GM23338 (cell line): Measurements from ENCODE around the gene RPLP2. TPM values are rescaled to one million over a fixed set of nuclear protein-coding genes. Genes with fewer than 3 reads are reported as not detected.

Experiments
- ATAC-seq: fragments of 200-7000 bp; cut with Tn5 transposase; 3 replicates; pipeline ENCODE4 v1.9.1; 2020
- DNase-seq: peaks from one replicate; pipeline ENCODE4 v3.0.0-alpha.2; 2015; ENCODE audit warnings: low spot score
- H2AFZ ChIP-seq: fragments of 200-600 bp; sonication (generic); 2 replicates; pipeline ENCODE4 v1.8.0; 2016; ENCODE audit warnings: antibody characterized with exemption, mild to moderate bottlenecking, moderate library complexity
- H3F3A ChIP-seq: fragments of 200-600 bp; sonication (generic); replicated peaks from 2 replicates; pipeline ENCODE4 v1.8.0; 2017; ENCODE audit warnings: antibody characterized with exemption, mixed run types, low read depth
- H3K27ac ChIP-seq: fragments of 200-600 bp; sonication (generic); 2 replicates; pipeline ENCODE4 v1.6.1; 2016; ENCODE audit warnings: low read depth
- H3K27me3 ChIP-seq: fragments of 200-600 bp; sonication (generic); 2 replicates; pipeline ENCODE4 v1.8.0; 2016; ENCODE audit warnings: mild to moderate bottlenecking, mixed run types, moderate library complexity; ENCODE audit not compliant: insufficient read depth
- H3K36me3 ChIP-seq: fragments of 200-600 bp; sonication (generic); 2 replicates; pipeline ENCODE4 v1.8.0; 2016; ENCODE audit warnings: mild to moderate bottlenecking; ENCODE audit not compliant: insufficient read depth
- H3K4me1 ChIP-seq: fragments of 200-600 bp; sonication (generic); 2 replicates; pipeline ENCODE4 v1.8.0; 2016; ENCODE audit warnings: mild to moderate bottlenecking, moderate library complexity; ENCODE audit not compliant: insufficient read depth
- H3K4me2 ChIP-seq: fragments of 200-600 bp; sonication (generic); 2 replicates; pipeline ENCODE4 v1.7.1; 2017; ENCODE audit warnings: mixed run types
- H3K4me3 ChIP-seq: fragments of 200-600 bp; sonication (generic); 2 replicates; pipeline ENCODE4 v1.6.1; 2016; ENCODE audit warnings: mixed run types
- H3K79me2 ChIP-seq: fragments of 200-600 bp; sonication (generic); replicated peaks from 2 replicates; pipeline ENCODE4 v1.8.0; 2017; ENCODE audit warnings: mild to moderate bottlenecking; ENCODE audit not compliant: insufficient read depth
- H3K9me2 ChIP-seq: fragments of 200-600 bp; sonication (generic); 2 replicates; pipeline ENCODE4 v1.8.0; 2017; ENCODE audit not compliant: insufficient read depth
- H4K20me1 ChIP-seq: fragments of 200-600 bp; sonication (generic); replicated peaks from 2 replicates; pipeline ENCODE4 v1.8.0; 2017; ENCODE audit warnings: mild to moderate bottlenecking; ENCODE audit not compliant: insufficient read depth
- H3K27ac Mint-ChIP-seq: 2 replicates; pipeline ENCODE4 v1.8.0; 2020; ENCODE audit warnings: inconsistent platforms, mild to moderate bottlenecking, moderate library complexity, mixed read lengths
- H3K27me3 Mint-ChIP-seq: 3 replicates; pipeline ENCODE4 v1.8.0; 2022; ENCODE audit warnings: low read depth, mild to moderate bottlenecking, moderate library complexity, mixed read lengths, inconsistent platforms; ENCODE audit not compliant: insufficient read depth, poor library complexity
- H3K36me3 Mint-ChIP-seq: 3 replicates; pipeline ENCODE4 v1.8.0; 2021; ENCODE audit warnings: low read depth, mild to moderate bottlenecking, inconsistent platforms, moderate library complexity, mixed read lengths
- H3K4me1 Mint-ChIP-seq: 3 replicates; pipeline ENCODE4 v1.8.0; 2020; ENCODE audit warnings: mild to moderate bottlenecking, inconsistent platforms, mixed read lengths
- H3K4me3 Mint-ChIP-seq: 3 replicates; pipeline ENCODE4 v1.8.0; 2021; ENCODE audit warnings: moderate library complexity, mild to moderate bottlenecking, inconsistent platforms, mixed read lengths
- H3K9me3 Mint-ChIP-seq: 3 replicates; pipeline ENCODE4 v1.8.0; 2020; ENCODE audit warnings: moderate library complexity, mild to moderate bottlenecking, inconsistent platforms, mixed read lengths
- CREB1 ChIP-seq: fragments of 250-450 bp; sonication (Bioruptor Pico); IDR thresholded peaks from 2 replicates; pipeline ENCODE4 v1.5.0; 2020; ENCODE audit warnings: low read depth, mild to moderate bottlenecking, moderate library complexity
- EZH2 ChIP-seq: fragments of 200-600 bp; sonication (generic); IDR thresholded peaks from one replicate; pipeline ENCODE4 v1.8.0; 2017; ENCODE audit warnings: antibody characterized with exemption, mild to moderate bottlenecking, low read depth; ENCODE audit not compliant: unreplicated experiment
- EZH2phosphoT487 ChIP-seq: fragments of 200-600 bp; sonication (generic); IDR thresholded peaks from one replicate; pipeline ENCODE4 v1.8.1; 2018; ENCODE audit warnings: antibody characterized with exemption; ENCODE audit not compliant: unreplicated experiment
- JUNB ChIP-seq: IDR thresholded peaks from one replicate; pipeline ENCODE4 v1.6.1; 2016; ENCODE audit warnings: antibody characterized with exemption; ENCODE audit not compliant: unreplicated experiment
- NANOG ChIP-seq: IDR thresholded peaks from 2 replicates; pipeline ENCODE4 v1.6.1; 2016; ENCODE audit warnings: antibody characterized with exemption, borderline replicate concordance
- POLR2AphosphoS5 ChIP-seq: IDR thresholded peaks from 2 replicates; pipeline ENCODE4 v1.6.1; 2016; ENCODE audit warnings: antibody characterized with exemption, low read depth
- STAT1 ChIP-seq: IDR thresholded peaks from one replicate; pipeline ENCODE4 v1.6.1; 2016; ENCODE audit warnings: antibody characterized with exemption; ENCODE audit not compliant: unreplicated experiment
- ZNF114 ChIP-seq: fragments of 250-450 bp; sonication (Bioruptor Pico); IDR thresholded peaks from 2 replicates; pipeline ENCODE4 v1.5.0; 2020; ENCODE audit warnings: mild to moderate bottlenecking, moderate library complexity
- ZNF331 ChIP-seq: fragments of 250-450 bp; sonication (Bioruptor Pico); IDR thresholded peaks from 2 replicates; pipeline ENCODE4 v1.5.0; 2020; ENCODE audit warnings: low read depth, mild to moderate bottlenecking, moderate library complexity
- polyA plus RNA-seq: library from polyadenylated mRNA; unstranded; fragments of >200 nt; fragmentation: Nextera tagmentation; extraction: Ambion mirVana; gene quantifications from 2 replicates; pipeline ENCODE4 v1.2.1, GENCODE V29; 2016
- total RNA-seq: library from RNA; depleted of rRNA; stranded (reverse); fragments of >200 nt; shearing (Covaris generic); gene quantifications from 2 replicates; pipeline ENCODE4 v1.2.3, GENCODE V29; 2014
- TF ChIP-seq, protein P1 (sequence below): IDR thresholded peaks from one replicate; pipeline ENCODE4 v1.6.1; 2018; ENCODE audit warnings: antibody characterized with exemption; ENCODE audit not compliant: unreplicated experiment
- TF ChIP-seq, protein P2 (sequence below): fragments of 250-450 bp; sonication (Bioruptor Pico); IDR thresholded peaks from 2 replicates; pipeline ENCODE4 v1.5.0; 2020; ENCODE audit warnings: mild to moderate bottlenecking, moderate library complexity
- TF ChIP-seq, protein P3 (sequence below): IDR thresholded peaks from 2 replicates; pipeline ENCODE4 v1.6.1; 2016; ENCODE audit warnings: antibody characterized with exemption
- TF ChIP-seq, protein P4 (sequence below), 2 experiments: fragments of 200-600 bp in 1 of 2; sonication (generic) in 1 of 2; conservative IDR thresholded peaks; 2 replicates each; pipeline versions ENCODE4 v1.5.1 to v1.6.1; 2016 to 2017; ENCODE audit warnings: antibody characterized with exemption in 2 of 2, low read depth in 2 of 2, mild to moderate bottlenecking in 2 of 2, moderate library complexity in 1 of 2

The RPLP2 gene
- total and polyA plus RNA-seq, 2 experiments from 2014 or later, result 518 to 1,782 TPM

DNA sequence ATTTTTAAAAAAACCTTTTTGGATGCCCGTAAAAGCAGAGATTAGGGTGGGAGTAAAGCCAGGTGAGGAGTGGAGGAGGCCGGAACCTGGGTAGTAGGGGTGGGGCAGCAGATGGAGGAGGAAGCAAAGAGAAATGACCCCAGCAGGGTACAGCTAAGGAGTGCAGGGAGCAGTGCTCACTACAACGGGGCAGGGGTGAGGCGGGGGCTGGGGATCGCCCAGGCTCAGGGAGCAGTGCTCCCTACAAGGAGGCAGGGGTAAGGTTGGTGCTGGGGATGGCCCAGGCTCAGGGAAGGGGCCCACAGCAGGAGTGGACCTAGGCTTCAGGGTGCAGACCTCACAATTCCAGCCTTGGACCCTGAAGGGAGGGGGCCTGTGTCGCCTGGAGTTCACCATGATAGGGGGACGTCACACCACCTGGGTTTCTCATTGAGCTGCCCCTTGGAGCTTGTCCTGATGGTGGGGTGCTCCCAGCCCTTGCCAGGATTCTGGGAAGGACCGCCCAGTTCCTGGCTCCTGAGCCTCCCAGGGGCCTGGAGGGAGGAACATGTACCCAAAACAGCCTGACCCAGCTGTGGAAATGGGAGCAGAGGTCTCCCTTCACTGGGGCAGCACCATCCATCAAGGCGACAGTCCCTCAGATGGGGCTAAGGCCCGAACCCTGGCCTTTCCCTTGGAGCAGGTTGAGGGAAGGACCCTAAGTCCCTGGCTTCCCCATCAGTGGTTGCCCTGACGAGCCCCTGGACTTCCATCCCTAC, 6.1 kb downstream of the RPLP2 start:
- Mint-ChIP-seq H3K27ac (no peak overlapping the region), H3K9me3 (peaks cover 5% of the 10 kb centered on the region; the same call in 1 of the 3 replicates), H3K36me3 (peaks cover 39% of the 10 kb centered on the region), H3K4me3 (no peak overlapping the region), H3K27me3 (peaks cover 28% of the 10 kb centered on the region), H3K4me1 (peaks cover 22% of the 10 kb centered on the region)
- peaks cover 17% of the 10 kb centered on the region for H3K4me1 ChIP-seq
- ATAC-seq (no peak), DNase-seq (no peak)
- no peak overlapping the region for H3K4me3 ChIP-seq
- TF ChIP-seq, protein P1, sequence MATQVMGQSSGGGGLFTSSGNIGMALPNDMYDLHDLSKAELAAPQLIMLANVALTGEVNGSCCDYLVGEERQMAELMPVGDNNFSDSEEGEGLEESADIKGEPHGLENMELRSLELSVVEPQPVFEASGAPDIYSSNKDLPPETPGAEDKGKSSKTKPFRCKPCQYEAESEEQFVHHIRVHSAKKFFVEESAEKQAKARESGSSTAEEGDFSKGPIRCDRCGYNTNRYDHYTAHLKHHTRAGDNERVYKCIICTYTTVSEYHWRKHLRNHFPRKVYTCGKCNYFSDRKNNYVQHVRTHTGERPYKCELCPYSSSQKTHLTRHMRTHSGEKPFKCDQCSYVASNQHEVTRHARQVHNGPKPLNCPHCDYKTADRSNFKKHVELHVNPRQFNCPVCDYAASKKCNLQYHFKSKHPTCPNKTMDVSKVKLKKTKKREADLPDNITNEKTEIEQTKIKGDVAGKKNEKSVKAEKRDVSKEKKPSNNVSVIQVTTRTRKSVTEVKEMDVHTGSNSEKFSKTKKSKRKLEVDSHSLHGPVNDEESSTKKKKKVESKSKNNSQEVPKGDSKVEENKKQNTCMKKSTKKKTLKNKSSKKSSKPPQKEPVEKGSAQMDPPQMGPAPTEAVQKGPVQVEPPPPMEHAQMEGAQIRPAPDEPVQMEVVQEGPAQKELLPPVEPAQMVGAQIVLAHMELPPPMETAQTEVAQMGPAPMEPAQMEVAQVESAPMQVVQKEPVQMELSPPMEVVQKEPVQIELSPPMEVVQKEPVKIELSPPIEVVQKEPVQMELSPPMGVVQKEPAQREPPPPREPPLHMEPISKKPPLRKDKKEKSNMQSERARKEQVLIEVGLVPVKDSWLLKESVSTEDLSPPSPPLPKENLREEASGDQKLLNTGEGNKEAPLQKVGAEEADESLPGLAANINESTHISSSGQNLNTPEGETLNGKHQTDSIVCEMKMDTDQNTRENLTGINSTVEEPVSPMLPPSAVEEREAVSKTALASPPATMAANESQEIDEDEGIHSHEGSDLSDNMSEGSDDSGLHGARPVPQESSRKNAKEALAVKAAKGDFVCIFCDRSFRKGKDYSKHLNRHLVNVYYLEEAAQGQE, result no peak
- TF ChIP-seq ZNF114 (CRISPR knock-in tag) (no peak), POLR2AphosphoS5 (no peak), JUNB (no peak), ZNF331 (CRISPR knock-in tag) (no peak), NANOG (no peak), STAT1 (no peak), CREB1 (CRISPR knock-in tag) (no peak), EZH2phosphoT487 (no peak), EZH2 (no peak)
- TF ChIP-seq, protein P2, sequence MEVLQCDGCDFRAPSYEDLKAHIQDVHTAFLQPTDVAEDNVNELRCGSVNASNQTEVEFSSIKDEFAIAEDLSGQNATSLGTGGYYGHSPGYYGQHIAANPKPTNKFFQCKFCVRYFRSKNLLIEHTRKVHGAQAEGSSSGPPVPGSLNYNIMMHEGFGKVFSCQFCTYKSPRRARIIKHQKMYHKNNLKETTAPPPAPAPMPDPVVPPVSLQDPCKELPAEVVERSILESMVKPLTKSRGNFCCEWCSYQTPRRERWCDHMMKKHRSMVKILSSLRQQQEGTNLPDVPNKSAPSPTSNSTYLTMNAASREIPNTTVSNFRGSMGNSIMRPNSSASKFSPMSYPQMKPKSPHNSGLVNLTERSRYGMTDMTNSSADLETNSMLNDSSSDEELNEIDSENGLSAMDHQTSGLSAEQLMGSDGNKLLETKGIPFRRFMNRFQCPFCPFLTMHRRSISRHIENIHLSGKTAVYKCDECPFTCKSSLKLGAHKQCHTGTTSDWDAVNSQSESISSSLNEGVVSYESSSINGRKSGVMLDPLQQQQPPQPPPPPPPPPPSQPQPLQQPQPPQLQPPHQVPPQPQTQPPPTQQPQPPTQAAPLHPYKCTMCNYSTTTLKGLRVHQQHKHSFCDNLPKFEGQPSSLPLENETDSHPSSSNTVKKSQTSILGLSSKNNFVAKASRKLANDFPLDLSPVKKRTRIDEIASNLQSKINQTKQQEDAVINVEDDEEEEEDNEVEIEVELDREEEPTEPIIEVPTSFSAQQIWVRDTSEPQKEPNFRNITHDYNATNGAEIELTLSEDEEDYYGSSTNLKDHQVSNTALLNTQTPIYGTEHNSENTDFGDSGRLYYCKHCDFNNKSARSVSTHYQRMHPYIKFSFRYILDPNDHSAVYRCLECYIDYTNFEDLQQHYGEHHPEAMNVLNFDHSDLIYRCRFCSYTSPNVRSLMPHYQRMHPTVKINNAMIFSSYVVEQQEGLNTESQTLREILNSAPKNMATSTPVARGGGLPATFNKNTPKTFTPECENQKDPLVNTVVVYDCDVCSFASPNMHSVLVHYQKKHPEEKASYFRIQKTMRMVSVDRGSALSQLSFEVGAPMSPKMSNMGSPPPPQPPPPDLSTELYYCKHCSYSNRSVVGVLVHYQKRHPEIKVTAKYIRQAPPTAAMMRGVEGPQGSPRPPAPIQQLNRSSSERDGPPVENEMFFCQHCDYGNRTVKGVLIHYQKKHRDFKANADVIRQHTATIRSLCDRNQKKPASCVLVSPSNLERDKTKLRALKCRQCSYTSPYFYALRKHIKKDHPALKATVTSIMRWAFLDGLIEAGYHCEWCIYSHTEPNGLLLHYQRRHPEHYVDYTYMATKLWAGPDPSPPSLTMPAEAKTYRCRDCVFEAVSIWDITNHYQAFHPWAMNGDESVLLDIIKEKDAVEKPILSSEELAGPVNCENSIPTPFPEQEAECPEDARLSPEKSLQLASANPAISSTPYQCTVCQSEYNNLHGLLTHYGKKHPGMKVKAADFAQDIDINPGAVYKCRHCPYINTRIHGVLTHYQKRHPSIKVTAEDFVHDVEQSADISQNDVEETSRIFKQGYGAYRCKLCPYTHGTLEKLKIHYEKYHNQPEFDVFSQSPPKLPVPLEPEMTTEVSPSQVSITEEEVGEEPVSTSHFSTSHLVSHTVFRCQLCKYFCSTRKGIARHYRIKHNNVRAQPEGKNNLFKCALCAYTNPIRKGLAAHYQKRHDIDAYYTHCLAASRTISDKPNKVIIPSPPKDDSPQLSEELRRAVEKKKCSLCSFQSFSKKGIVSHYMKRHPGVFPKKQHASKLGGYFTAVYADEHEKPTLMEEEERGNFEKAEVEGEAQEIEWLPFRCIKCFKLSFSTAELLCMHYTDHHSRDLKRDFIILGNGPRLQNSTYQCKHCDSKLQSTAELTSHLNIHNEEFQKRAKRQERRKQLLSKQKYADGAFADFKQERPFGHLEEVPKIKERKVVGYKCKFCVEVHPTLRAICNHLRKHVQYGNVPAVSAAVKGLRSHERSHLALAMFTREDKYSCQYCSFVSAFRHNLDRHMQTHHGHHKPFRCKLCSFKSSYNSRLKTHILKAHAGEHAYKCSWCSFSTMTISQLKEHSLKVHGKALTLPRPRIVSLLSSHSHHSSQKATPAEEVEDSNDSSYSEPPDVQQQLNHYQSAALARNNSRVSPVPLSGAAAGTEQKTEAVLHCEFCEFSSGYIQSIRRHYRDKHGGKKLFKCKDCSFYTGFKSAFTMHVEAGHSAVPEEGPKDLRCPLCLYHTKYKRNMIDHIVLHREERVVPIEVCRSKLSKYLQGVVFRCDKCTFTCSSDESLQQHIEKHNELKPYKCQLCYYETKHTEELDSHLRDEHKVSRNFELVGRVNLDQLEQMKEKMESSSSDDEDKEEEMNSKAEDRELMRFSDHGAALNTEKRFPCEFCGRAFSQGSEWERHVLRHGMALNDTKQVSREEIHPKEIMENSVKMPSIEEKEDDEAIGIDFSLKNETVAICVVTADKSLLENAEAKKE (CRISPR knock-in tag), result no peak
- TF ChIP-seq, protein P3, sequence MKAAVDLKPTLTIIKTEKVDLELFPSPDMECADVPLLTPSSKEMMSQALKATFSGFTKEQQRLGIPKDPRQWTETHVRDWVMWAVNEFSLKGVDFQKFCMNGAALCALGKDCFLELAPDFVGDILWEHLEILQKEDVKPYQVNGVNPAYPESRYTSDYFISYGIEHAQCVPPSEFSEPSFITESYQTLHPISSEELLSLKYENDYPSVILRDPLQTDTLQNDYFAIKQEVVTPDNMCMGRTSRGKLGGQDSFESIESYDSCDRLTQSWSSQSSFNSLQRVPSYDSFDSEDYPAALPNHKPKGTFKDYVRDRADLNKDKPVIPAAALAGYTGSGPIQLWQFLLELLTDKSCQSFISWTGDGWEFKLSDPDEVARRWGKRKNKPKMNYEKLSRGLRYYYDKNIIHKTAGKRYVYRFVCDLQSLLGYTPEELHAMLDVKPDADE, result no peak
- TF ChIP-seq, protein P4, sequence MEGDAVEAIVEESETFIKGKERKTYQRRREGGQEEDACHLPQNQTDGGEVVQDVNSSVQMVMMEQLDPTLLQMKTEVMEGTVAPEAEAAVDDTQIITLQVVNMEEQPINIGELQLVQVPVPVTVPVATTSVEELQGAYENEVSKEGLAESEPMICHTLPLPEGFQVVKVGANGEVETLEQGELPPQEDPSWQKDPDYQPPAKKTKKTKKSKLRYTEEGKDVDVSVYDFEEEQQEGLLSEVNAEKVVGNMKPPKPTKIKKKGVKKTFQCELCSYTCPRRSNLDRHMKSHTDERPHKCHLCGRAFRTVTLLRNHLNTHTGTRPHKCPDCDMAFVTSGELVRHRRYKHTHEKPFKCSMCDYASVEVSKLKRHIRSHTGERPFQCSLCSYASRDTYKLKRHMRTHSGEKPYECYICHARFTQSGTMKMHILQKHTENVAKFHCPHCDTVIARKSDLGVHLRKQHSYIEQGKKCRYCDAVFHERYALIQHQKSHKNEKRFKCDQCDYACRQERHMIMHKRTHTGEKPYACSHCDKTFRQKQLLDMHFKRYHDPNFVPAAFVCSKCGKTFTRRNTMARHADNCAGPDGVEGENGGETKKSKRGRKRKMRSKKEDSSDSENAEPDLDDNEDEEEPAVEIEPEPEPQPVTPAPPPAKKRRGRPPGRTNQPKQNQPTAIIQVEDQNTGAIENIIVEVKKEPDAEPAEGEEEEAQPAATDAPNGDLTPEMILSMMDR (conservative IDR thresholded peaks at IDR 0.05; ENCODE audit: low read depth in 2 of 2), result no peak
- H3K36me3 ChIP-seq, result peaks cover 22% of the 10 kb centered on the region
- peaks cover 39% of the 10 kb centered on the region for H3F3A ChIP-seq
- 0 out of 2 replicates have a peak overlapping the region, but pooled peaks have one; percentile 69 for H3K27ac ChIP-seq
- H3K4me2 ChIP-seq, result no peak overlapping the region
- H3K27me3 ChIP-seq, result no peaks in the 10 kb centered on the region
- peaks cover 14% of the 10 kb centered on the region for H3K79me2 ChIP-seq
- H2AFZ ChIP-seq, result no peak overlapping the region
- H3K9me2 ChIP-seq, result no peaks in the 10 kb centered on the region
- peaks cover 19% of the 10 kb centered on the region for H4K20me1 ChIP-seq
